HG02852 (cell line): ENCODE results near the gene FAM50B.

Experiments
- ATAC-seq: cut with Tn5 transposase; IDR thresholded peaks from one replicate; pipeline ENCODE4 v1.9.1; 2021; ENCODE audit warnings: mild to moderate bottlenecking, moderate library complexity; ENCODE audit not compliant: unreplicated experiment

FAM50B gene

GRCh38 chr6:3871515-3871914 is 22.3 kb downstream of the FAM50B start:
- ATAC-seq, result no peak

GRCh38 chr6:3871939-3872338 is 22.8 kb downstream of the FAM50B start:
- no peak for ATAC-seq

DNA sequence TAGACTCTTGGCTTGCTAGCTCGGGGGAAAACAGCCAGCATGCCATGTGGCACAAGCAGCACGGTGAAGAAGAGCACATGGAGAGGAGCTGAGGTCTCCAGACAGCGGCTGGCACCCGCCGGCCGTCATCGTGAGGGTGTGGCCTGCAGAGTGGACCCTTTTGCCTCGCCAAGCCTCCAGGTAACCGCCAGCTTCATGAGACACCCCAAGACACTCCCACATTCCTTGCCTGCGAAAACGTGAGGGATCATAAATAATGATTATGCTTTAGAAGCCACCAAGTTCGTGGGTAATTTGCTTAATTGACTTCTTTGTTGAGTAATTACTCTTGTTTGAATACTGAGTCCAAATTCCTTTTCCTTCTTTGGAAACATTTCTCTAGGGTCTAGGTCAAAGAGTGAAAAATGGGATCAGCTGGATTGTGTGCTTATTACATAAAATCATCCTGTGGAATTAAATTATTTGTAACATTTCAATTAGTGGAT is 23.2 kb downstream of the FAM50B start:
- ATAC-seq, result no peak

DNA sequence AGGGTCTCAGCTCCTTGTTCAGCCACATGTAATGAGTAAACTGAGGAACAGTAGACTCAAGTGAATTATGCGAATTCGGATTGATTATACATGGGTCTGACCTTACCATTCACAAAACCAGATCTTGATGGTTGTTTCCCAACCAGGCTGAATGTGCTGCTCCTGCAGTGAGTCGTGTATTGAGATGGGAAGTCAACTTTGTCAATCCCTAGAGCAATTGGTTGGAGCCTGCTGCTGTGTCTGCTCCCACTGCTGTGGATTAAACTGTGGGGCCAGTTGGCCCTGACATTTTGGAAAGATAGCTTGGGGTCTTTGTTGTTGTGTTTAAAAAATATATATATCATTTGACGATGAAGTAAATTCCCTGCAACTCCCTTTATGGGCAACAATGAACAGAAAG is 23.9 kb downstream of the FAM50B start:
- ATAC-seq, result no peak

GRCh38 chr6:3874069-3874468 is 24.9 kb downstream of the FAM50B start:
- no peak for ATAC-seq

DNA sequence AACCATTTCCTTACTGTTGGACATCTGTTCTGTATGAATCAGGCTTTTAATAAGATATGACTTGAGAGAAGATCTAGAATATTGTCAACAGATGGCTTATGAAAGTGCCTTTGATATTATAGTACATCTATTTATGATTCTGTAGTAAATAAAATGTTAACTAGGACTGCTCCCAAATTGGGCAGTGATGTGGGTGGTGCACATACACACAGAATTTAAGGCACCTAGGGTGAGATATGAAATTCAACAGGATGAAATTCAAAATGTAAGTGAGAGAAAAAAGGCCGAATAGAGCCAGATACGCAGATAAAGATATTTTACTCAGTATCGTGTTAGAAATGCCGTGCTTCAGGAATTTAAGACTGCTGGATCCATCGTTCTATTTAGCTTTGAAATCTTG is 26.3 kb downstream of the FAM50B start:
- ATAC-seq, result no peak

- no peak for ATAC-seq
Observed at GRCh38 chr6:3876101-3876500, 26.9 kb downstream of the FAM50B start.

- ATAC-seq, result no peak
Observed at GRCh38 chr6:3876866-3877265, 27.7 kb downstream of the FAM50B start.

- ATAC-seq, result no peak
Observed at GRCh38 chr6:3878048-3878666, 29.0 kb downstream of the FAM50B start.

DNA sequence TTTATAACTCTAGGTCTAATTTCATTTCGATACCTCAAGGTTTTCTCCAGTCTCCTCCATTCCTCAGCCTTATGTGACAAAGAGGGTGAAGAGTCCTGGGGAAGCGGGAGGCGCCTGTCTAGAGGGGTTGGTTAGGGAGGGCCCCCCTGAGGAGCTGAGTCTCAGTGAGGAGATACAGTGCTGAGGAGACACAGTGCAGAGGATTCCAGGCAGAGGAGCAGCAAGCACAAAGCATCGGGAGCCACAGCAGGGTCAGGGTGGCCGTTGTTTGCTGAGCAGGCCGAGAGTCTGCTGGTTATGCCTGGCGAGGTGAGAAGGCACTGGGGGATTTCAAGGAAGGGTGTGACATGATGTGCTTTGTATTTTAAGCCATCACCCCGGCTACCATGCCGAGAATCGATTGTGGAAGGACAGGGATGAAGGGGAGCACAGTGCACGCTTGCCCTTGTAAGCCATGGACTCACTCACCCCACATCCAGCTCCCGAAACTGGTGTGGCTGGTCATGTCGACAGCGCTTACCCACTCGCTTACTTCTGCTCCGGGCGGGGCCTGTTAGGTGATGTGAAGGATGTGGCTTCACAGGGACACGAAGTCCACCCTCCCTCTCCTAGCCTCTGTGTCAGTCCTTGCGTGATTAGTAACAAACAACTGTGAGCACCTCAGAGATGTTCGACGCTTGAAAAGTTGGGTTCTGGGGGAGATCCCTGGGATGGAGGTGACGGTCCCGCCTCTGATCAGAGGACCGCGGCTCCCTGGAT is 30.2 kb downstream of the FAM50B start:
- ATAC-seq, result no peak

DNA sequence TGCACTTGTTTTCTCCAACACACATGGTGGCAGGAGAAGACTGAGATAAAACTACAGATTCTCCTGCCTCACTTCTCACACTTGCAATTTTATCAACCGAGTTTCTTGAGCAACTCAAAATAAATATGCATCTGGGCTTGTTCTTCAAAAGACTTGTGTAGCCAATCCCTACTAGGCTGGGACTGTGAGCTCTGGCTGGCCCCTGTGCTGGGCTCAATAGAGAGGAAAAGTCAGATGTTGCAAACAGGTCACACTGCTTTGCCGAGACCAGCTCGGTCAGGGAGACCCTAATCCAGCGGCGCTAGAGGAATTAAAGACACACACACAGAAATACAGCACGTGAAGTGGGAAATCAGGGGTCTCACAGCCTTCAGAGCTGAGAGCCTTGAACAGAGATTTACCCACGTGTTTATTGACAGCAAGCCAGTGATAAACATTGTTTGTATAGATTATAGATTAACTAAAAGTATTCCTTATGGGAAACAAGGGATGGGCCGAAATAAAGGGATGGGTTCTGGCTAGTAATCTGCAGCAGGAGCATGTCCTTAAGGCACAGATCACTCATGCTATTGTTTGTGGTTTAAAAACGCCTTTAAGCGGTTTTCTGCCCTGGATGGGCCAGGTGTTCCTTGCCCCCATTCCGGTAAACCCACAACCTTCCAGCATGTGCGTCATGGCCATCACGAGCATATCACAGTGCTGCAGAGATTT is 32.7 kb downstream of the FAM50B start:
- ATAC-seq, result no peak

DNA sequence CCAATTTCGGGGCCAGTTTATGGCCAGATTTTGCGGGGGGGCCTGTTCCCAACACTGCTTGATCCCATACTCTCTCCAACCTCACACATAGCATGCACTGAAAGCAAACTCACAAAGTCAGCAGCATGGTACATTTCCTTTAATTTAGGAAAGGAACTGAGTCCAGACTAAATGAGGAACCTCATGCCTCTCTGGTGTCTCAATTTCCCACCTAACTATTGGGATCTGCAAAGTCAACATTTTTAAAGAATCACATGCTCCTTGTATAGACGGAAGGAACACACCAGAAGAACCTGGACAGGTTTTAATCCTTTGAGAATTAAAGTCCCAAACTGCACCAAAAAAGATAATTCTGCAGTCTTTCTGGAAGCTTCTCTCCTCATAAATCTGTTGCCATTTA is 33.3 kb downstream of the FAM50B start:
- no peak for ATAC-seq

- no peak for ATAC-seq
Observed at GRCh38 chr6:3882866-3883265, 33.7 kb downstream of the FAM50B start.

- no peak for ATAC-seq
Observed at GRCh38 chr6:3884007-3884745, 35.0 kb downstream of the FAM50B start.

- no peak for ATAC-seq
Observed at GRCh38 chr6:3885262-3886036, 36.3 kb downstream of the FAM50B start.

DNA sequence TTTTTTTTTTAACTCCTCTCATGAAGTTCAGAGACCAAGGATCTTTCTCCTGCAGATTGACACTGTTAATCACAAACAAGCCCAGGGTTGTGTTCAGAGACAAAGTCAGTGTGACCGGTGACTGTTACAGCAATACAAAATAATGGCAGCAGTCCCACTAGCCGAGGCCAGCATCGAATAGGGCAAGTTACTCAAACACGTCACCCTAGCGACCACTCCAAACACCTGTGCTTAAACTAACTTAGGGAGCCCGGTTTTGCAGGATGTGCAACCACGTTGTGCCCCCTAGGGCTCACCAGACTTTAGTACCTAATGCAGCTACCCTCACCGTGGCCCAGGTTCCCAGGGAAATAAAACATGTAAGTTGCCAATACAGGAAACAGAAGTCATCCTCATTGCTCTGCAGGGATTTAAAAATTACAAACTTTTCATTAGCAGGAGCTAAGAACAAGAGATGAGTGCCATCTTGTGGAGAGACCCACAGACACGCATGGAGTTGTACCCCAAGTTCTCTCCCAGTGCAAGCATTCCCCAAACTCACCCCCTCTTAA is 38.1 kb downstream of the FAM50B start:
- no peak for ATAC-seq

DNA sequence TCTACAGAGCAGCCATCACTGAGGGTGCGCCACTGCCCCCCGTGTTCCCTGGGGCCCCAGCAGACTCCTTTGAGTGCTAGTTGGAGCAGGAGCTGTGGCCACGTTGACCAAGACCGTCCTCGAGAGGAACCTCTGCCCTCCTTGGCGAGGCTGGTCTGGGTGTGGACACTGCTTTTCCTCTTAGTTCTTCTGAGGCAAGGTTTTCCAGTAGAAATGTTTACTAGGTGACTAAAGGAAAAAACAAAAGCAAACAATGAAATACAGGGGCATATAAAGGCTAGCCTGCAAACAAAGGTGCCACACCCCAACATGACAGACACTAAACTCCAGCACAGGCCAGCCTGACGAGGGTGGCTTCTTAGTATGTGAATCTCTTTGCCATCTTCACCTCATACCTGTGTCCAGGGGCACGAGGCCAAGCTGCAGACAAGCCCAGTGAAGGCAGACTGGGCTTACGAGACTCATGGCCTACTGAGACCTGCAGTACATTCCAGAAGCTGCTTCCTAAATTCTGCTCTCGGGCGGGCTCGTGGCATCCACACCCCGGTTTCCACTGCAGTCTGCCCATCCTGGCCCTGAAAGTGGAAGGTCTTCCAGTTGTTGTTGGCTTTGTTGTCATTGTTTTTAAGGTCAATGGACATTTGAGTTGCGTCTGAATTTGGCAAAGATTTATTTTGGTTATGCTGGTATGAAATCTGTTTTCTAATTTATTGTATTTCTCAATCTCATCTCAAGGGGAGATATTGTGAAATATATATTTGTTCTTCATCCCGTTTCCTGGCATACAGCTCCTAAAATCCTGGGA is 39.2 kb downstream of the FAM50B start:
- no peak for ATAC-seq

DNA sequence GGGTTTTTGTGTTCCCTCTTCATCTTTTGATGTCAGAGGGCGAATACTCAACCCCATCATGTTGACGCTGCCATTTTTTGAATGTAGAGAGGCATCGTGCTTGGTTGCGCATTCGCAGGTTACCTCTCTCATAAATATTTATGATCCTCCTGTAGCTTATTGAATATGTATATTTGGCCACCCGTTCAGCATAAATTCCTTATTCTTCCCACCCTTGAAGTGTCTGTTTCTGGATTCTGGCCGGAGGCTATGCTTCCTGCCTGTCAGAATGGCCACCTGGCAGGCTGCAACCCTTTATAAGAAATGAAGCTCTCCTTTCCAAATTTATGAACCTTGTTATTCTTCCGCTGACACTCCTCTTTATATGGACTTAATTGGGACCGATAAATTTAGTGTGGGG is 40.9 kb downstream of the FAM50B start:
- no peak for ATAC-seq

DNA sequence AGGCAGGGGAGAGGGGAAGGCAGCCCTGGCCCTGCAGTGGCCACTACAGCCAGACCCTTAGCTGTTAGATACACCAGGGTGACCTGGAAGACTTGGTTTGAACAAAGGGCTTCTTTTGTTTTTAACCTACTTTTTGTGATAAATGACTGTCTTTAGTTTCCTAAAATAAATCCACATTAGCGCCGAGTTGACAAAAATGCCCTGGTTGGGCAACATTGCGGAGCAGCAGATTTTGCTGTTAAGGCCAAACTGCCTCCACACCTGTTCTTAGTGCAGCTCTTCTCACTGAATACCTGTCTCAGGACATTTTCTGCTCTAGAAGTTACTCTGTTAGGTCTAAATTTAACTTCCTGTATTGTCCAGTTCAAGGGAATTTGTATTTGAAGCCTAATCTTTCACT is 42.7 kb downstream of the FAM50B start:
- no peak for ATAC-seq
